AG08396 (cell line): Measurements from ENCODE around the gene BCL2L13.

Experiments used
- DNase-seq: peaks from one replicate; pipeline ENCODE4 v3.0.0; 2012; ENCODE audit warnings: low spot score, mixed read lengths

The BCL2L13 gene

GRCh38 chr22:17780116-17780740, 141.7 kb downstream of the BCL2L13 start:
- no peak for DNase-seq
